A549 (cell line): ENCODE data around the gene CDIPT.

Experiments
- CTCF ChIP-seq: fragments of >200 bp; sonication (Bioruptor Twin); formaldehyde crosslinking; IDR thresholded peaks from 3 replicates; pipeline ENCODE4 v1.5.1; 2016
- MAZ ChIP-seq: fragments of 150-350 bp; IDR thresholded peaks from 2 replicates; pipeline ENCODE4 v1.6.1; 2014; ENCODE audit warnings: antibody characterized with exemption, low read depth, low read length, borderline replicate concordance

DNA sequence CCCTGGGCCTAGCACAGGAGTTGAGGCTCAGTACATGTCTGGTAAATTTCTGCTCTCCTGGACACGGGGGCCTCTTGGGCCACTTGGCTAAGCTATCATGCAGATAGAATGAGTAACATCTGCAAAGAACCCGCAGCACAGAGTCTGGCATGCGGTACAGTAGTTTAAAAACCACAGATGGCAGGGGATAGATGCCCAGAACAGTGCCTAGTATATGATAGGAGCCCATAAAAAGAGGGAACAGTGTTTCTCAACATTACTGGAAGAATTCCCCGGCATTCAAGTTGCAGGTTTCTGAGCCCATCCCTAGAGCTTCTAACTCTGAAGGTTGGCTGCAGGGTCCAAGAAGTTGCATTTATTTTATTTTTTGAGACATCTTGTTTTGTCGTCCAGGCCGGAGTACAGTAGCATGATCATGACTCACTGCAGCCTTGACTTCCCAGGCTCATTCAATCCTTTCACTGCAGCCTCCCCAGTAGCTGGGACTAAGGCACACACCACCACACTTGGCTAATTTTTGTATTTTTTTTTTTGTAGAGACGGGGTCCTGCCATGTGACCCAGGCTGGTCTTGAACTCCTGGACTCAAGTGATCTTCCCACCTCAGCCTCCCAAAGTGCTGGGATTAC, 5.8 kb downstream of the CDIPT start:
- no peak for TF ChIP-seq MAZ
- no peak for TF ChIP-seq CTCF
